Measurements from ENCODE around the gene MEA1. TPM values are rescaled to one million over a fixed set of nuclear protein-coding genes. Genes with fewer than 3 reads are reported as not detected.

Gene MEA1
- total and polyA plus RNA-seq, 2 donors (not counting 1 experiment from before 2014, with no cell fraction given) = 60.9 to 81.0 TPM

DNA sequence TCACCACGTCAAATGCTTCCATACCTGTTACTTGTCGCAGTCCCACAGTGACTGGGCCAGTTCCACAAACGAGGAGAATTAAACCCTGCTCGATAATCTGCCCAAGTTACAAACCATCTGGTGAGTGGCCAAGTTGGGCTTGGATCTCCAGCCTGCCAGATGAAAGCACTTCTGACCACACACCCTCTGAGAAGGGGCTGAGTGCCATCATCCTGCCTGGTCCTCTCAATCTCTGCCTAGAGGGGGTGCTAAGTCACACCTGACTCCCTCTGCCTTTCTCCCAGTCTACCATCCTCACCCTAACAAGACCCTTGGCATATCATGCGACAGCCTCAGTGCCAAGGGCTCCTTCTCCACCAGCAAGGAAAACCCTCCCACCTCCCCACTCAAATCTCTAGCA is 23.5 kb upstream of the MEA1 start:
- Histone ChIP-seq H3K79me2 (ENCODE audit: control insufficient read depth, insufficient read depth, low read length) (no peaks in the 10 kb centered on the region), H3K4me3 (replicated peaks in 1 of 4; ENCODE audit: control extremely low read depth in 1 of 4, insufficient read depth in 1 of 4, low read depth in 3 of 4, low read length in 4 of 4) (no peak overlapping the region), H3K4me1 (ENCODE audit: control insufficient read depth, extremely low read depth, insufficient read depth, low read length) (no peaks in the 10 kb centered on the region), H3K27ac (ENCODE audit: insufficient read depth, low read length) (no peak overlapping the region), H3K36me3 (ENCODE audit: control insufficient read depth, insufficient read depth, low read length) (peaks cover 25% of the 10 kb centered on the region), H3K4me2 (ENCODE audit: extremely low read depth, insufficient read depth, low read length) (no peak overlapping the region), H3K9ac (ENCODE audit: insufficient read depth, low read length) (no peak overlapping the region), H4K20me1 (ENCODE audit: control insufficient read depth, extremely low read depth, insufficient read depth, low read length) (no peaks in the 10 kb centered on the region), H3K9me3 (ENCODE audit: control insufficient read depth, insufficient read depth, low read depth, low read length) (no peaks in the 10 kb centered on the region), H2AFZ (ENCODE audit: low read length) (no peak overlapping the region), H3K27me3 (ENCODE audit: control insufficient read depth, insufficient read depth, low read length) (no peaks in the 10 kb centered on the region)
- DNase-seq (ENCODE audit: low read depth in 2 of 2) = no peak
- TF ChIP-seq, protein P1, sequence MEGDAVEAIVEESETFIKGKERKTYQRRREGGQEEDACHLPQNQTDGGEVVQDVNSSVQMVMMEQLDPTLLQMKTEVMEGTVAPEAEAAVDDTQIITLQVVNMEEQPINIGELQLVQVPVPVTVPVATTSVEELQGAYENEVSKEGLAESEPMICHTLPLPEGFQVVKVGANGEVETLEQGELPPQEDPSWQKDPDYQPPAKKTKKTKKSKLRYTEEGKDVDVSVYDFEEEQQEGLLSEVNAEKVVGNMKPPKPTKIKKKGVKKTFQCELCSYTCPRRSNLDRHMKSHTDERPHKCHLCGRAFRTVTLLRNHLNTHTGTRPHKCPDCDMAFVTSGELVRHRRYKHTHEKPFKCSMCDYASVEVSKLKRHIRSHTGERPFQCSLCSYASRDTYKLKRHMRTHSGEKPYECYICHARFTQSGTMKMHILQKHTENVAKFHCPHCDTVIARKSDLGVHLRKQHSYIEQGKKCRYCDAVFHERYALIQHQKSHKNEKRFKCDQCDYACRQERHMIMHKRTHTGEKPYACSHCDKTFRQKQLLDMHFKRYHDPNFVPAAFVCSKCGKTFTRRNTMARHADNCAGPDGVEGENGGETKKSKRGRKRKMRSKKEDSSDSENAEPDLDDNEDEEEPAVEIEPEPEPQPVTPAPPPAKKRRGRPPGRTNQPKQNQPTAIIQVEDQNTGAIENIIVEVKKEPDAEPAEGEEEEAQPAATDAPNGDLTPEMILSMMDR (conservative IDR thresholded peaks at IDR 0.05 in 1 of 2, IDR thresholded peaks at IDR 0.05 in 1 of 2; ENCODE audit: low read depth in 1 of 2, low read length in 2 of 2) = no peak
- TF ChIP-seq EZH2 (IDR thresholded peaks at IDR 0.05; ENCODE audit: low read length, missing control alignments) = no peak

DNA sequence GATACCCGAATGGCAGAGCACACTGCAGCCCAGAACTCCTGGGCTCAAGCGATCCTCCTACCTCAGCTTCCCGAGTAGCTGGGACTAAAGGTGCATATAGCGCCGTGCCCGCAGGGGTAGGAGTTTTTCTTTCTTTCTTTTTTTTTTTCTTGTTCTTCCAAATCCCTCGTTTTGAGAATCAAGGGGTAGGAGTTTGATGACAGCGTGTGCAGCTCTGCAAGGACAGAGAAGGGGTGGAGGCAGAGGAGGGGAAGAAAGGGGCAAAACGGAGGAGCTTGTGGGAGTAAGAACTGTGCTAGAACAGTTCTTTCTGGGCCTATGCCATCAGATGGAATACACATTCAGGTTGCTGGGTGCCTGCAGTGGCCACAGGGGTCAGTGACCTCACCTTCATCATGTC is 23.0 kb upstream of the MEA1 start:
- Histone ChIP-seq H4K20me1 (ENCODE audit: control insufficient read depth, extremely low read depth, insufficient read depth, low read length) (no peaks in the 10 kb centered on the region), H3K9ac (ENCODE audit: insufficient read depth, low read length) (no peak overlapping the region), H3K27me3 (ENCODE audit: control insufficient read depth, insufficient read depth, low read length) (no peaks in the 10 kb centered on the region), H3K79me2 (ENCODE audit: control insufficient read depth, insufficient read depth, low read length) (no peaks in the 10 kb centered on the region), H3K4me3 (replicated peaks in 1 of 4; ENCODE audit: control extremely low read depth in 1 of 4, insufficient read depth in 1 of 4, low read depth in 3 of 4, low read length in 4 of 4) (no peak overlapping the region), H3K36me3 (ENCODE audit: control insufficient read depth, insufficient read depth, low read length) (peaks cover 25% of the 10 kb centered on the region), H2AFZ (ENCODE audit: low read length) (no peak overlapping the region), H3K4me1 (ENCODE audit: control insufficient read depth, extremely low read depth, insufficient read depth, low read length) (no peaks in the 10 kb centered on the region), H3K9me3 (ENCODE audit: control insufficient read depth, insufficient read depth, low read depth, low read length) (no peaks in the 10 kb centered on the region), H3K4me2 (ENCODE audit: extremely low read depth, insufficient read depth, low read length) (no peak overlapping the region), H3K27ac (ENCODE audit: insufficient read depth, low read length) (no peak overlapping the region)
- TF ChIP-seq EZH2 (IDR thresholded peaks at IDR 0.05; ENCODE audit: low read length, missing control alignments) = no peak
- TF ChIP-seq, protein P1 (conservative IDR thresholded peaks at IDR 0.05 in 1 of 2, IDR thresholded peaks at IDR 0.05 in 1 of 2; ENCODE audit: low read depth in 1 of 2, low read length in 2 of 2) = no peak
- no peak for DNase-seq (ENCODE audit: low read depth in 2 of 2)

DNA sequence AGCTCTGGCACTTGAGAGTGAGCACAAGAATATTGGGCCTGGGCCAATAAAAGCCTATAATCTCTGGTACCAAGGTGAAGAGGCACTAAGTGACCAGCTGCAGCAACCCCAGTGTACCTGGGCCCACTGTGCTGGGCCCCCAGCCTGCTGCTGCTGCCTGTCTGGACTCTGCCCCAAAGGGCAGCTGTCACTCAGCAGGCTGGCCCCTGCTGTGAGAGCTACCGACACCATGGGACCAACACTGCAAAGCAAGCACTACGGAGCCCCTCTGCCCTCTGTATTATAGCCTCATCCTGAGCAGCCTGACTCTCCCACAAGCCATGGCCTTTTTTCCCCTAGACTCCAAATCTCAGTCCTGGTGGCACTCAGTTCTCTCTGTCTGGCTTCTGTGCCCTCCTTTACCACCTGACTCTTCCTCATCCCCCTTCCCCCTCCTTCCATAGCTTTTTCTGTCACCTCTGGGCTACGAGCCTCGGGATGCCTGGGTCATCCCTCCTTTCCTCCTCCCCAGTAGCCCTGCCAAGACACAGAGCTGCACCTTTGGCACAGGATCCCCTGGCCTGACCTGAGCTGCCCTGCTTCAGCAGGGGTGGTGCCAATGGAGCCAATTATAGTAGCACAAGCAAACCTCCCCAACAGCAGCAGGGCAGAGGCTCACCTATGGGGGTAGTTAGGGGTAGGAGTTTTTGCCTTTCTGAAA is 21.9 kb upstream of the MEA1 start:
- Histone ChIP-seq H4K20me1 (ENCODE audit: control insufficient read depth, extremely low read depth, insufficient read depth, low read length) (no peaks in the 10 kb centered on the region), H3K4me1 (ENCODE audit: control insufficient read depth, extremely low read depth, insufficient read depth, low read length) (no peaks in the 10 kb centered on the region), H3K79me2 (ENCODE audit: control insufficient read depth, insufficient read depth, low read length) (no peaks in the 10 kb centered on the region), H3K9ac (ENCODE audit: insufficient read depth, low read length) (no peak overlapping the region), H3K27ac (ENCODE audit: insufficient read depth, low read length) (no peak overlapping the region), H3K36me3 (ENCODE audit: control insufficient read depth, insufficient read depth, low read length) (peaks cover 22% of the 10 kb centered on the region), H3K9me3 (ENCODE audit: control insufficient read depth, insufficient read depth, low read depth, low read length) (no peaks in the 10 kb centered on the region), H3K27me3 (ENCODE audit: control insufficient read depth, insufficient read depth, low read length) (no peaks in the 10 kb centered on the region), H3K4me3 (replicated peaks in 1 of 4; ENCODE audit: control extremely low read depth in 1 of 4, insufficient read depth in 1 of 4, low read depth in 3 of 4, low read length in 4 of 4) (no peak overlapping the region), H2AFZ (ENCODE audit: low read length) (no peak overlapping the region), H3K4me2 (ENCODE audit: extremely low read depth, insufficient read depth, low read length) (no peak overlapping the region)
- TF ChIP-seq, protein P1 (conservative IDR thresholded peaks at IDR 0.05 in 1 of 2, IDR thresholded peaks at IDR 0.05 in 1 of 2; ENCODE audit: low read depth in 1 of 2, low read length in 2 of 2) = no peak
- no peak for TF ChIP-seq EZH2 (IDR thresholded peaks at IDR 0.05; ENCODE audit: low read length, missing control alignments)
- no peak for DNase-seq (ENCODE audit: low read depth in 2 of 2)
